Activated naive CD4-positive, alpha-beta T cell treated with anti-CD3 and anti-CD28 coated beads, Interleukin-2, amount 50 U/mL, for 72 hours (primary cell): Measurements from ENCODE around the gene CYSLTR1. TPM values are rescaled to one million over a fixed set of nuclear protein-coding genes. Genes with fewer than 3 reads are reported as not detected.

Source experiments
- ATAC-seq, 2 donors: fragments of 150-1000 bp; cut with Tn5 transposase; 2 replicates each; pipeline ENCODE4 v1.10.0; 2021; ENCODE audit warnings: mild to moderate bottlenecking in 2 of 2, moderate library complexity in 2 of 2
- DNase-seq, 2 donors: peaks; one replicate each; pipeline ENCODE4 v3.0.0; 2021 to 2022; ENCODE audit warnings: low spot score in 2 of 2
- H3K27ac Mint-ChIP-seq, 2 donors: one replicate each; pipeline ENCODE4 v1.8.0; 2022; ENCODE audit warnings: mild to moderate bottlenecking in 2 of 2, mixed read lengths in 2 of 2
- H3K36me3 Mint-ChIP-seq, 2 donors: one replicate each; pipeline ENCODE4 v1.8.0; 2022; ENCODE audit warnings: mixed read lengths in 2 of 2
- H3K9me3 Mint-ChIP-seq, 2 donors: one replicate each; pipeline ENCODE4 v1.8.0; 2022; ENCODE audit warnings: mixed read lengths in 2 of 2
- total RNA-seq, 2 donors: library from RNA; stranded (reverse); gene quantifications; one replicate each; pipeline ENCODE4 v1.2.3, GENCODE V29; 2022

Gene CYSLTR1
- 1 to 10 TPM; 3.1 to 7.8 TPM for total RNA-seq

DNA sequence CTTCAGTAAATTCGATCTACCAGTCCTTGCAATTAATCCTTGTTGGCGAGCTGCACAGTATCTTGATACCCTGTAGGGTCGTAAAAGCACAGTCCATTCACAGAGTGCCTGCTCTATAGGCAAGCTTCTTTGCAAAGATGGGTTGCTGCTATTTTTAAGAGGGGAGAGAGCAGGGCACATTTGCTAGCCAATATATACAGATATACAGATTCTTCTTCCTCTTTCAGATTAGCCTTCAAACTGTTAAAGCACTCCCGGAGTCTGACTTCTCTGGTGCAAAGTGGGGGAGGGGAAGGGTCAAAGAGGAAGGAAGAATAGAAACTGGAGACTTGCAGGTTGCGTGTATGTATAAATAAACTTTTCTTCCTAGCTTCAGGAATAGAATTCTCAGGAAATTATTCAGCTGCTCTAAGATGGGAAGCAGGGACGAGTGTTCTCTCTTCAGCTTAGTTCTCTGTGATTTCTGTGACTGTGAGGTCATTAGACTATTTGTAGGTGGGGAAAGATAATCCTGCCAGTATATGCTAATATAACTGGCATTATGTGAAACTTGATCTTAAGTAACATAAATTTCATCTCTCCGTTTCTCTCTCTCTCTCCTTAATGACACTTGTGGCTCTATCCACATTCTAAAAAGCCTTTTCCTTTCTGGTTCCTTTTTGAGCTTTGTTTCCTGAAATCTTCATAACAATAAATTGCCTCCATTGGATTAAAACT lies at the start of gene CYSLTR1:
Gene CYSLTR1 (minus strand): TSS at position 242 of the 717 bp plus-strand sequence. CDS start 53,865 bp downstream, outside the sequence.
- Mint-ChIP-seq H3K9me3 (no peaks in the 10 kb centered on the region), H3K27ac (peak within 1 kb of the TSS; percentile 87 to 88), H3K36me3 (no peaks in the 10 kb centered on the region)
- no peak for ATAC-seq
- no peak for DNase-seq

DNA sequence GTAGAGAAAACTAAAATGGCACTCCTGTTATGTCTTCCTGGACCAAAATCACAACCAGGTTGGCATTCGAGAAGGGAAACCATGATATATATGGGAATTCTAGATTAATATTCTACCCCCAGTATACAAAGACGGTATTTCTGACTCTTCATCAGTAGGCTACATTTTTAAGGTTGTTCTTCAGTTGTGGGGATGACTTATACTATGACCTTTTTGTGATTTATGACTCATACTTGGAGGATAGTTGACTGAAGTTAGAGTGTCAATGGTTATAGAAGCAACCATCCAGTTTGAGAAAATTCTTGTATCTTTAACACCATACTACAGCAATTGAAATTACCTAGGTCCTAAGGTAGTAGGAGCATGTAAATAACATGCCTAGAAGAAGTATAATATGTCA lies 49.8 kb upstream of the CYSLTR1 start:
- ATAC-seq: peak; percentile 84 to 89
- DNase-seq: no peak
- Mint-ChIP-seq H3K9me3 (peaks cover 7 to 16% of the 10 kb centered on the region in 2 donors), H3K27ac (no peak overlapping the region), H3K36me3 (peaks cover under 1 to 16% of the 10 kb centered on the region in 2 donors)

DNA sequence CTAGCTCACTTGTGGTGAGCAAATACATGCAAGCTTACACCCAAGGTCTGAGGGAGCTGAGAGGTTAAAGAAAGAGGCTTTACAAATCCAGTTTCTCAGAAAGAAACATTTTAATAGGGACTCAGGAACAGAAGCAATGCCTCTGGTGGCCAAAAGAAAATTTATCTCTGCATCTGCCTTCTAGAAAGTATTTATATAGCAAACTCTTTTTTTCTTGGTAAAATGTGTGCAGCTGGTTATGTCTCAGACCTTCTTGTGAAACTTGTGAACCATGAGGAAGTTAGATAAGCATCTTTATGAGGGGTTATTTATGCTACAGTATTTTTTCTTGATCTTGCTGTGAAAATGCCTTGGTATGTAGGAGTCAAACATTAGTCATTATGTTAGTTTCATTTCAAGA lies 48.5 kb upstream of the CYSLTR1 start:
- peak; percentile 80 to 89 for ATAC-seq
- Mint-ChIP-seq H3K36me3 (peaks cover 13 to 20% of the 10 kb centered on the region in 2 donors), H3K27ac (no peak overlapping the region), H3K9me3 (peaks cover 15 to 16% of the 10 kb centered on the region in 2 donors)
- no peak for DNase-seq

DNA sequence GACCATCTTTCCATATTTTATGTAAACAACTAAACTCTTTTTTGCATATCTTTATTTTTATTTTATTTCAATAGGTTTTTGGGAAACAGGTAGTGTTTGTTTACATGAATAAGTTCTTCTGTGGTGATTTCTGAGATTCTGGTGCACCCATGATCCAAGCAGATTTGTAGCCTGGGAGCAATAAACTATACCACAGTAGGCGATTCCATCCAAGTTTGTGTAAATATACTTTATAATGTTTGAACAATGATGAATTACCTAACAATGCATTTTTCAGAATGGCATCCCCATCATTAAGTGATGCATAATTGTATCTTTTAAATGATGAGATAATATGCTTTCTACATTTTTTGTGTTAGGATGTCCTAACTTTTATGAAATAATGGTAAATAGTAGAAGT lies 39.2 kb upstream of the CYSLTR1 start:
- Mint-ChIP-seq H3K9me3 (peaks cover 6 to 14% of the 10 kb centered on the region in 2 donors), H3K27ac (no peak overlapping the region), H3K36me3 (peaks cover 8 to 14% of the 10 kb centered on the region in 2 donors)
- DNase-seq (no peak), ATAC-seq (no peak)

GRCh38 chrX:78357342-78358055 lies 30.1 kb upstream of the CYSLTR1 start:
- DNase-seq: peak in 1 of 2 donors; percentile 1
- peaks cover 3 to 8% of the 10 kb centered on the region in 2 donors for H3K9me3 Mint-ChIP-seq
- H3K36me3 Mint-ChIP-seq: peaks cover 0 to 11% of the 10 kb centered on the region in 2 donors
- peak; percentile 64 to 80 for ATAC-seq
- no peak overlapping the region for H3K27ac Mint-ChIP-seq

DNA sequence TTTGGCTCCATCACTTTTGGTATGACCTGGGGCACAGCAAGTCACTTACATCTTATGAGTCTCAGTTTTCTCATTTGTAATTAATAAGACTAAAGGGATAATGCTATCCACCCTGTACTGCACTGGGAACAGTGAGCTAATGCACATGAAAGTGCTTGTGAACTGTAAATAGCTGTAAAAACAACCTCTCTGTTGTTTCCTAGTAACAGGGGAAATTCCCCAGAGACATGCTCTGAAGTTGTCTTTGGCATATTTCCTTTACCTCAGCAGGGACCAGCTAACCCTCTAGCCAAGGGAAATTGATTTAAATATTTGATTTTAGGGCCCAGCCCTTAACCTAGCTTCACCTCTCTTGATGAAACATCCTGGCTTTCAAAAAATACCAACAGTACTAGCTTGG lies 6.1 kb upstream of the CYSLTR1 start:
- Mint-ChIP-seq H3K36me3 (peaks cover 4 to 30% of the 10 kb centered on the region in 2 donors), H3K27ac (peak overlapping the region in 1 of 2 donors; percentile 23), H3K9me3 (peaks cover 3 to 16% of the 10 kb centered on the region in 2 donors)
- peak; percentile 11 to 55 for ATAC-seq
- no peak for DNase-seq

DNA sequence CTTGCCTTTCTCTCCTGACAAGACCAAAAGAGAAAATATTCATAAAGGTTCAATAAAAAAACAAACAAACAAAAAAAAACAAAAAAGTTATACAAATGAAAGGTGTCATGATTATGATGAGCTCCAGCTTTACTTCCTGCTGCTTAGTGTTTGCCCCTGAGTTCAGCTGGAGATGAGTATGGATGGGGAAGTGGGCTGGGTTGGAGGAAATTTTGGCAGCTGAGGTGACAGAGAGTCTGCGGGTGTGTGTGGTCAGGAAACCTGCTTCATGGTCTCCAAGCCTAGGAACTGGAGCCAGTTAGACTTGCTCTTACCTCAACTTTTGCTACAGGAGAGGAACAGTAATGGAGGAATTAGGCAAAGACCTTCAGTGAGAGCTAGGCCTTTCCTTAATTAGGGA lies 4.3 kb upstream of the CYSLTR1 start:
- Mint-ChIP-seq H3K9me3 (peaks cover 3 to 7% of the 10 kb centered on the region in 2 donors), H3K36me3 (peaks cover 4 to 15% of the 10 kb centered on the region in 2 donors), H3K27ac (peak overlapping the region in 1 of 2 donors; percentile 70)
- ATAC-seq (no peak), DNase-seq (no peak)

- DNase-seq (no peak), ATAC-seq (peak; percentile 60 to 78)
- H3K9me3 Mint-ChIP-seq: no peaks in the 10 kb centered on the region
- H3K36me3 Mint-ChIP-seq: peaks cover 0 to 7% of the 10 kb centered on the region in 2 donors
- H3K27ac Mint-ChIP-seq: peak overlapping the region in 1 of 2 donors; percentile 87
These were observed 3.1 kb upstream of the CYSLTR1 start for GRCh38 chrX:78330540-78330939.

DNA sequence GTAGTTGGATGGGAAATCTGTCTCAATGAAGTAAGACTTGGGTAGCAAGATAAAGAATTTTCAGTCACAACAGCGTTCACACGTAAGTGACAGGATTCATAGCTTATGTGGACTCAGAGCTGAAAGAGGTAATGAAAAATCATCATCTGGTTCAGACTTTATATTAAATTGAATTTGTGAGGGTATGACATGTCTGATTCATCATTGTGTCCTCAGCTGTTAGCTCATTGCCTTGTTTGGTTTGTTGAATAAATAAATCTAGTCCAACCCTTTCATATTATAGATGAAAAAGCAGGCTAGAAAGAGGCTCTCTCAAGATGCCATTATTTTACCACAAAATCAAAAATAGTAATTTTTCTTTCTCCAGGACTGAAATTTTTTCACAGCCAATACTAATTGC lies 2.7 kb upstream of the CYSLTR1 start:
- ATAC-seq (peak; percentile 4 to 19), DNase-seq (no peak)

GRCh38 chrX:78329486-78329885 lies 2.1 kb upstream of the CYSLTR1 start:
- Mint-ChIP-seq H3K36me3 (no peaks in the 10 kb centered on the region), H3K27ac (peak overlapping the region; percentile 87 to 95), H3K9me3 (no peaks in the 10 kb centered on the region)
- ATAC-seq (peak; percentile 23 to 80), DNase-seq (no peak)

More for the DNA sequence above, 2.7 kb upstream of the CYSLTR1 start:
- peak overlapping the region; percentile 87 to 95 for H3K27ac Mint-ChIP-seq
- H3K9me3 Mint-ChIP-seq: no peaks in the 10 kb centered on the region
- peaks cover 0 to 2% of the 10 kb centered on the region in 2 donors for H3K36me3 Mint-ChIP-seq

DNA sequence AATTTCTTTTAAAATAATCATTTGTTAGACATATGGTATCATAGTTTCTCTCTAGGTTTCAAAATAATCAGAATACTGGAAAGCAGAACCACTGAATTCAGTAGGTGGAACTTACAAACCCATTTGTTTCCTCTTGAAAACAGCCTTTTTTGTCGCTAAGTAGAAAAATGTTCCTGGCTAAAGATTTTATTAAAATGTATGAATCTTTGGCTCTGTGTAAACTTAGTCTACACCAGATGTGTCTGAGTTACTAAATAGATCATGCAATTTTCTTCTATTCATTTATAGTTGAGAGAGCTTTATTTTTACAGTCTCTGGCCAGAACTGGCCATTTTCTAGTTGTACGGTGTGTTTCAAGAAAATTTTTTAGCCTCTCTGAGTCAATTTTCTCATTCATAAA lies 1.0 kb downstream of the CYSLTR1 start:
- peaks cover 0 to 2% of the 10 kb centered on the region in 2 donors for H3K36me3 Mint-ChIP-seq
- no peak for ATAC-seq
- H3K27ac Mint-ChIP-seq: peak overlapping the region in 1 of 2 donors; percentile 87
- no peaks in the 10 kb centered on the region for H3K9me3 Mint-ChIP-seq
- DNase-seq: no peak

- Mint-ChIP-seq H3K9me3 (peaks cover 5% of the 10 kb centered on the region in 2 donors), H3K27ac (peak overlapping the region in 1 of 2 donors; percentile 77), H3K36me3 (peaks cover 7 to 11% of the 10 kb centered on the region in 2 donors)
- ATAC-seq (peak; percentile 42 to 62), DNase-seq (no peak)
These were observed 4.5 kb downstream of the CYSLTR1 start for GRCh38 chrX:78322863-78323262.

- ATAC-seq: peak; percentile 80 to 86
- Mint-ChIP-seq H3K27ac (peak overlapping the region; percentile 81 to 92), H3K36me3 (peaks cover 7 to 11% of the 10 kb centered on the region in 2 donors), H3K9me3 (peaks cover 5% of the 10 kb centered on the region in 2 donors)
- peak in 1 of 2 donors; percentile 22 for DNase-seq
These were observed 5.6 kb downstream of the CYSLTR1 start for GRCh38 chrX:78321809-78322208.

GRCh38 chrX:78316265-78316664 lies 11.1 kb downstream of the CYSLTR1 start:
- no peak for DNase-seq
- no peak for ATAC-seq
- Mint-ChIP-seq H3K9me3 (peaks cover 5% of the 10 kb centered on the region in 2 donors), H3K27ac (no peak overlapping the region), H3K36me3 (peaks cover 7% of the 10 kb centered on the region in 2 donors)

DNA sequence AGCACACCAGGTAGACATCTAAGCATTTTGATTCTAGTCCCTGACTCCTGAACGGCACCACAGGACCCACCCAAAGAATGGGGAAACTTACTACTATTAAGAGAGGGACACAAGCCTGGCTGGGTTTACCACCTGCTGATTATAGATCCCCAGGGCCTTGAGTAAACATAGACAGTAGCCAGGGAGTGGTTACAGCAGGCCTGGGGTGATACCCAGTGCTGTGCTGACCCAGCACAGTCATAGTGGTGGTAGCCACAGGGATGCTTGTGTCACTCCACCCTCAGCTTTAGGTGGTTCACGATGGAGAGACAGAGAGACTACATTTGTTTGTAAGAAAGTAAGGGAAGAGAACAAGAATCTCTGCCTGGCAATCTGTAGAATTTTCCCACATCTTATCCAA lies 11.7 kb downstream of the CYSLTR1 start:
- no peak overlapping the region for H3K27ac Mint-ChIP-seq
- H3K9me3 Mint-ChIP-seq: peaks cover under 1 to 3% of the 10 kb centered on the region in 2 donors
- H3K36me3 Mint-ChIP-seq: peaks cover 2 to 3% of the 10 kb centered on the region in 2 donors
- ATAC-seq (peak in 1 of 2 donors; percentile 28), DNase-seq (no peak)

DNA sequence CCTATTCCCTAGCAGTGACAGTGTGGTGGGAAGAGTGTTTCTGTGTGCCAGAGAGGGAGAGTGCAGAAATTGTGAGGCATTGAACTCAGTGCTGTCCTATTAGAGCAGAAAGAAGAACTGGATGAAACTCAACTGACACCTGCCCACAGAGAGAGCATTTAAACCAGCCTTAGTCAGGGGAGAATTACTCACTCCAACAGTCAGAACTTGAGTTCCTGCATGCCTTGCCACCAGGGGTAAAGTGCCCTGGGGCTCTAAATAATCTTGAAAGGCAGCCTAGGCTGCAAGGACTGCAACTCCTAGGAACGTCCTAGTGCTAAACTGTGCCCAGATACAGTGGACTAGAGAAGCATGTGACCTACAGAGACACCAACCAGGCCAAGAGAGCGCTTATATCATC lies 12.8 kb downstream of the CYSLTR1 start:
- ATAC-seq (peak; percentile 91 to 98), DNase-seq (no peak)
- peak overlapping the region; percentile 61 to 68 for H3K27ac Mint-ChIP-seq
- H3K9me3 Mint-ChIP-seq: peaks cover 0 to 9% of the 10 kb centered on the region in 2 donors
- peaks cover 0 to 7% of the 10 kb centered on the region in 2 donors for H3K36me3 Mint-ChIP-seq

DNA sequence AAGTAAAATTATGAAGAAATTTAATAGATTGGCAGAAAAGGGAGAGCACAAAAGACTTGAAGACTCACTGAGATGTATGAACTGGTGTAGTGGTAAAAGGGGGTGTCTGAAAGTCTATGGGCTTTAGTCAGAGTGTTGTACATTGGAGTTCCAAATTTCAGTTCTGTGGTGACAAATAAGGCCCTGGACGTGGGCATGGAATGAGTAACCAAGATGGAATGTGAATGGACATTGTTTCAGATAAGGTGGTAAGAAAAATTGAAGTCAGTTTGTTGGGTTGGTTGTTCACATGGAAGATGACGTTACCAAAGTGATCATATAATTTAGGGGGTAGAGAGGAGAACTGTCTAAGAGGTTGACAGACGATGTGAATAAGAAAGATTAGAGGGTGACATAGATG lies 13.9 kb downstream of the CYSLTR1 start:
- ATAC-seq: no peak
- peak overlapping the region; percentile 68 to 73 for H3K27ac Mint-ChIP-seq
- H3K36me3 Mint-ChIP-seq: peaks cover 0 to 7% of the 10 kb centered on the region in 2 donors
- no peak for DNase-seq
- peaks cover 0 to 14% of the 10 kb centered on the region in 2 donors for H3K9me3 Mint-ChIP-seq
